ENCODE data around the gene CPNE7. TPM values are rescaled to one million over a fixed set of nuclear protein-coding genes. Genes with fewer than 3 reads are reported as not detected.

The CPNE7 gene
- total and polyA plus RNA-seq, 10 of the 15 experiments (the other 5 are each of a cell fraction or from before 2014, with no cell fraction given), result 0.29 to 46.9 (median 17.5) TPM

DNA sequence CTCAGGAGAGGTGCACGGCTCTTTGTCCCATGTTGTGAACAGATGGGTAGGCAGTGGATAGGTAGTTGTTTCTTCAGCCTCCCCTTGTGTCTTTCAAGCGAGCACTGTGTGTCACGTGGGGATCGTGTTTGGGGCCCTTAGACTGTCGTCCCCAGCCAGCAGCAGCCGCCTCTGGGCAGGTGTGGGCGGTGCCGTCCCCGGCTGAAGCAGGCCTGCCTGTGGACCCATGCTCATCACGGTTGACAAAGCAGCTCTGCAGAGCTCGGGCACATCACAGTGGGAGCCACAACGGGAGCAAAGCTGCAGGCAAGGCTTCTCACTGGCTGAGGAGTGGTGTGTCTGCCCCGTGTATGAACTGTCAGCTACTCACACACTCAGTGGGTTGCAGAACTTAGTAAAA lies 19.8 kb upstream of the CPNE7 start:
- no peak for DNase-seq (ENCODE audit: low read depth, low spot score)
- RAD21 ChIA-PET (ENCODE audit: unreplicated experiment), result no interaction called here
- H3K36me3 ChIP-seq (ENCODE audit: control insufficient read depth in 2 of 2, insufficient read depth in 2 of 2, low read length in 1 of 2), result no peaks in the 10 kb centered on the region; a peak in 1 of 4 replicates
- BruUV-seq (replicated peaks), result no TSS peak
- no peaks in the 10 kb centered on the region for H4K20me1 ChIP-seq (ENCODE audit: control insufficient read depth, insufficient read depth)
- H3K9me3 ChIP-seq (replicated peaks; ENCODE audit: control insufficient read depth, insufficient read depth, low read length), result no peaks in the 10 kb centered on the region
- no peaks in the 10 kb centered on the region for H3K4me1 ChIP-seq (ENCODE audit: control insufficient read depth, insufficient read depth, low read length)
- no peaks in the 10 kb centered on the region for H3K27me3 ChIP-seq (replicated peaks in 1 of 2; ENCODE audit: control insufficient read depth in 2 of 2, insufficient read depth in 2 of 2, low read length in 1 of 2)
- WGBS (ENCODE audit: insufficient coverage, insufficient replicate concordance, low lambda C conversion rate, missing lambda C conversion rate), result 66% methylated on average over 13 of the region's 13 CpGs
- no peak overlapping the region for H3K27ac ChIP-seq (ENCODE audit: control insufficient read depth, insufficient read depth)
- H3K4me2 ChIP-seq (ENCODE audit: control insufficient read depth, insufficient read depth), result no peak overlapping the region
- H3K4me3 ChIP-seq, result no peak overlapping the region
- peaks cover 6% of the 10 kb centered on the region for H3K79me2 ChIP-seq (ENCODE audit: control insufficient read depth, insufficient read depth, low read length)
- ATAC-seq, result no peak
- CTCF ChIA-PET, result interaction anchor here (0.8 to 1.5 kb wide), 2 partner anchors 49 to 222 kb away, joined by 3 to 5 read pairs; no protein-coding TSS in a partner anchor
- in situ Hi-C loops (cut with MboI) (loop anchor here (5.0 kb wide), 1 partner anchor 223 kb away; no protein-coding TSS in a partner anchor), intact Hi-C loops (cut with micrococcal nuclease; ENCODE audit: unreplicated experiment) (loop anchor here (2.0 to 5.0 kb wide), 2 partner anchors 223 to 313 kb away; no protein-coding TSS in a partner anchor)
- FAIRE-seq, result no peak
- SMC1A ChIA-PET (ENCODE audit: uncharacterized antibody, unreplicated experiment), result no interaction called here
- H3K9ac ChIP-seq (ENCODE audit: control insufficient read depth, insufficient read depth, low read length), result no peak overlapping the region
- POLR2A ChIA-PET, result no interaction called here
- TF ChIP-seq ATF7 (IDR thresholded peaks at IDR 0.05; ENCODE audit: low read depth) (no peak), POLR2A (IDR thresholded peaks at IDR 0.05; ENCODE audit: low read depth, low read length) (no peak), JUND (IDR thresholded peaks at IDR 0.05; ENCODE audit: low read depth, low read length) (no peak), CHD1 (IDR thresholded peaks at IDR 0.05; ENCODE audit: low read depth, low read length) (no peak), GATAD2B (conservative IDR thresholded peaks at IDR 0.05; ENCODE audit: low read depth) (no peak), SREBF1 (IDR thresholded peaks at IDR 0.05; ENCODE audit: low read length) (no peak), TBL1XR1 (IDR thresholded peaks at IDR 0.05; ENCODE audit: low read depth, low read length) (no peak)
- TF ChIP-seq, protein P1, sequence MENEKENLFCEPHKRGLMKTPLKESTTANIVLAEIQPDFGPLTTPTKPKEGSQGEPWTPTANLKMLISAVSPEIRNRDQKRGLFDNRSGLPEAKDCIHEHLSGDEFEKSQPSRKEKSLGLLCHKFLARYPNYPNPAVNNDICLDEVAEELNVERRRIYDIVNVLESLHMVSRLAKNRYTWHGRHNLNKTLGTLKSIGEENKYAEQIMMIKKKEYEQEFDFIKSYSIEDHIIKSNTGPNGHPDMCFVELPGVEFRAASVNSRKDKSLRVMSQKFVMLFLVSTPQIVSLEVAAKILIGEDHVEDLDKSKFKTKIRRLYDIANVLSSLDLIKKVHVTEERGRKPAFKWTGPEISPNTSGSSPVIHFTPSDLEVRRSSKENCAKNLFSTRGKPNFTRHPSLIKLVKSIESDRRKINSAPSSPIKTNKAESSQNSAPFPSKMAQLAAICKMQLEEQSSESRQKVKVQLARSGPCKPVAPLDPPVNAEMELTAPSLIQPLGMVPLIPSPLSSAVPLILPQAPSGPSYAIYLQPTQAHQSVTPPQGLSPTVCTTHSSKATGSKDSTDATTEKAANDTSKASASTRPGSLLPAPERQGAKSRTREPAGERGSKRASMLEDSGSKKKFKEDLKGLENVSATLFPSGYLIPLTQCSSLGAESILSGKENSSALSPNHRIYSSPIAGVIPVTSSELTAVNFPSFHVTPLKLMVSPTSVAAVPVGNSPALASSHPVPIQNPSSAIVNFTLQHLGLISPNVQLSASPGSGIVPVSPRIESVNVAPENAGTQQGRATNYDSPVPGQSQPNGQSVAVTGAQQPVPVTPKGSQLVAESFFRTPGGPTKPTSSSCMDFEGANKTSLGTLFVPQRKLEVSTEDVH (IDR thresholded peaks at IDR 0.05; ENCODE audit: low read depth, partially characterized antibody), result no peak
- TF ChIP-seq, protein P2, sequence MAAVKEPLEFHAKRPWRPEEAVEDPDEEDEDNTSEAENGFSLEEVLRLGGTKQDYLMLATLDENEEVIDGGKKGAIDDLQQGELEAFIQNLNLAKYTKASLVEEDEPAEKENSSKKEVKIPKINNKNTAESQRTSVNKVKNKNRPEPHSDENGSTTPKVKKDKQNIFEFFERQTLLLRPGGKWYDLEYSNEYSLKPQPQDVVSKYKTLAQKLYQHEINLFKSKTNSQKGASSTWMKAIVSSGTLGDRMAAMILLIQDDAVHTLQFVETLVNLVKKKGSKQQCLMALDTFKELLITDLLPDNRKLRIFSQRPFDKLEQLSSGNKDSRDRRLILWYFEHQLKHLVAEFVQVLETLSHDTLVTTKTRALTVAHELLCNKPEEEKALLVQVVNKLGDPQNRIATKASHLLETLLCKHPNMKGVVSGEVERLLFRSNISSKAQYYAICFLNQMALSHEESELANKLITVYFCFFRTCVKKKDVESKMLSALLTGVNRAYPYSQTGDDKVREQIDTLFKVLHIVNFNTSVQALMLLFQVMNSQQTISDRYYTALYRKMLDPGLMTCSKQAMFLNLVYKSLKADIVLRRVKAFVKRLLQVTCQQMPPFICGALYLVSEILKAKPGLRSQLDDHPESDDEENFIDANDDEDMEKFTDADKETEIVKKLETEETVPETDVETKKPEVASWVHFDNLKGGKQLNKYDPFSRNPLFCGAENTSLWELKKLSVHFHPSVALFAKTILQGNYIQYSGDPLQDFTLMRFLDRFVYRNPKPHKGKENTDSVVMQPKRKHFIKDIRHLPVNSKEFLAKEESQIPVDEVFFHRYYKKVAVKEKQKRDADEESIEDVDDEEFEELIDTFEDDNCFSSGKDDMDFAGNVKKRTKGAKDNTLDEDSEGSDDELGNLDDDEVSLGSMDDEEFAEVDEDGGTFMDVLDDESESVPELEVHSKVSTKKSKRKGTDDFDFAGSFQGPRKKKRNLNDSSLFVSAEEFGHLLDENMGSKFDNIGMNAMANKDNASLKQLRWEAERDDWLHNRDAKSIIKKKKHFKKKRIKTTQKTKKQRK (IDR thresholded peaks at IDR 0.05; ENCODE audit: low read depth, low read length), result no peak
- no peak overlapping the region for H2AFZ ChIP-seq (ENCODE audit: control insufficient read depth, low read depth, low read length)

Measured in GM12878 (cell line).